ENCODE data around the gene STK17A. TPM values are rescaled to one million over a fixed set of nuclear protein-coding genes. Genes with fewer than 3 reads are reported as not detected.

The STK17A gene
- total RNA-seq, 2 donors from 2014 or later: 15.6 to 18.4 TPM

GRCh38 chr7:43660141-43660540, 77.2 kb downstream of the STK17A start:
- H3K27me3 Mint-ChIP-seq (ENCODE audit: insufficient read depth): no peaks in the 10 kb centered on the region
- DNase-seq: no peak
- 91 to 100% methylated on average over 1 to 2 of the region's 2 CpGs for WGBS, 2 experiments (ENCODE audit: insufficient coverage in 1 of 2, insufficient read length in 1 of 2)
- Histone ChIP-seq H3K27ac (ENCODE audit: low read depth, low read length) (no peak overlapping the region), H3K27me3 (ENCODE audit: control insufficient read depth, insufficient read depth, low read length, poor library complexity, severe bottlenecking) (no peaks in the 10 kb centered on the region), H3K4me1 (ENCODE audit: control insufficient read depth, insufficient read depth, low read length) (no peaks in the 10 kb centered on the region), H3K9me3 (ENCODE audit: control insufficient read depth, low read length) (peaks cover 1% of the 10 kb centered on the region), H3K36me3 (ENCODE audit: control insufficient read depth, insufficient read depth, low read length) (peaks cover 20% of the 10 kb centered on the region), H3K4me3 (ENCODE audit: low read length) (no peak overlapping the region), H3K9ac (ENCODE audit: extremely low read depth, low read length, poor library complexity, severe bottlenecking) (no peak overlapping the region)
- H3K4me3 Mint-ChIP-seq: no peak overlapping the region
- H3K9me3 Mint-ChIP-seq: no peaks in the 10 kb centered on the region
- no peak overlapping the region for H3K27ac Mint-ChIP-seq
- peaks cover 23% of the 10 kb centered on the region for H3K4me1 Mint-ChIP-seq
- no peak for TF ChIP-seq CTCF (conservative IDR thresholded peaks at IDR 0.05)
- peaks cover 41% of the 10 kb centered on the region for H3K36me3 Mint-ChIP-seq (ENCODE audit: low read depth)

GRCh38 chr7:43664681-43665080, 81.8 kb downstream of the STK17A start:
- Mint-ChIP-seq H3K27me3 (ENCODE audit: insufficient read depth) (no peaks in the 10 kb centered on the region), H3K4me3 (no peak overlapping the region), H3K27ac (no peak overlapping the region), H3K4me1 (peaks cover 14% of the 10 kb centered on the region), H3K36me3 (ENCODE audit: low read depth) (peaks cover 52% of the 10 kb centered on the region), H3K9me3 (peaks cover 25% of the 10 kb centered on the region)
- Histone ChIP-seq H3K4me3 (ENCODE audit: low read length) (no peak overlapping the region), H3K36me3 (ENCODE audit: control insufficient read depth, insufficient read depth, low read length) (peaks cover 15% of the 10 kb centered on the region), H3K9ac (ENCODE audit: extremely low read depth, low read length, poor library complexity, severe bottlenecking) (no peak overlapping the region), H3K27ac (ENCODE audit: low read depth, low read length) (no peak overlapping the region), H3K27me3 (ENCODE audit: control insufficient read depth, insufficient read depth, low read length, poor library complexity, severe bottlenecking) (no peaks in the 10 kb centered on the region), H3K4me1 (ENCODE audit: control insufficient read depth, insufficient read depth, low read length) (no peaks in the 10 kb centered on the region), H3K9me3 (ENCODE audit: control insufficient read depth, low read length) (peaks cover 42% of the 10 kb centered on the region)
- no peak for DNase-seq
- 43% methylated on average over 1 of the region's 1 CpG; no CpG with 5 or more reads in 1 of the 2 experiments for WGBS, 2 experiments (ENCODE audit: insufficient coverage in 1 of 2, insufficient read length in 1 of 2)
- no peak for TF ChIP-seq CTCF (conservative IDR thresholded peaks at IDR 0.05)

GRCh38 chr7:43666938-43667337, 84.0 kb downstream of the STK17A start:
- DNase-seq: no peak
- Mint-ChIP-seq H3K27ac (no peak overlapping the region), H3K4me3 (no peak overlapping the region), H3K27me3 (ENCODE audit: insufficient read depth) (no peaks in the 10 kb centered on the region), H3K4me1 (no peaks in the 10 kb centered on the region), H3K9me3 (peaks cover 31% of the 10 kb centered on the region), H3K36me3 (ENCODE audit: low read depth) (peaks cover 56% of the 10 kb centered on the region)
- H3K9ac ChIP-seq (ENCODE audit: extremely low read depth, low read length, poor library complexity, severe bottlenecking): no peak overlapping the region
- H3K36me3 ChIP-seq (ENCODE audit: control insufficient read depth, insufficient read depth, low read length): peaks cover 15% of the 10 kb centered on the region
- H3K4me1 ChIP-seq (ENCODE audit: control insufficient read depth, insufficient read depth, low read length): no peaks in the 10 kb centered on the region
- H3K27me3 ChIP-seq (ENCODE audit: control insufficient read depth, insufficient read depth, low read length, poor library complexity, severe bottlenecking): no peaks in the 10 kb centered on the region
- no peak overlapping the region for H3K27ac ChIP-seq (ENCODE audit: low read depth, low read length)
- TF ChIP-seq CTCF (conservative IDR thresholded peaks at IDR 0.05): no peak
- H3K9me3 ChIP-seq (ENCODE audit: control insufficient read depth, low read length): peaks cover 42% of the 10 kb centered on the region
- H3K4me3 ChIP-seq (ENCODE audit: low read length): no peak overlapping the region

Data from endodermal cell (in vitro differentiated cells).